Measurements from ENCODE around the gene PM20D1.
"Not testable (repeated sequence)": the region's sequence is repeated elsewhere in the genome, so short reads cannot be mapped to it uniquely, and the experiment has no call there.

PM20D1 gene, protein sequence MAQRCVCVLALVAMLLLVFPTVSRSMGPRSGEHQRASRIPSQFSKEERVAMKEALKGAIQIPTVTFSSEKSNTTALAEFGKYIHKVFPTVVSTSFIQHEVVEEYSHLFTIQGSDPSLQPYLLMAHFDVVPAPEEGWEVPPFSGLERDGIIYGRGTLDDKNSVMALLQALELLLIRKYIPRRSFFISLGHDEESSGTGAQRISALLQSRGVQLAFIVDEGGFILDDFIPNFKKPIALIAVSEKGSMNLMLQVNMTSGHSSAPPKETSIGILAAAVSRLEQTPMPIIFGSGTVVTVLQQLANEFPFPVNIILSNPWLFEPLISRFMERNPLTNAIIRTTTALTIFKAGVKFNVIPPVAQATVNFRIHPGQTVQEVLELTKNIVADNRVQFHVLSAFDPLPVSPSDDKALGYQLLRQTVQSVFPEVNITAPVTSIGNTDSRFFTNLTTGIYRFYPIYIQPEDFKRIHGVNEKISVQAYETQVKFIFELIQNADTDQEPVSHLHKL

DNA sequence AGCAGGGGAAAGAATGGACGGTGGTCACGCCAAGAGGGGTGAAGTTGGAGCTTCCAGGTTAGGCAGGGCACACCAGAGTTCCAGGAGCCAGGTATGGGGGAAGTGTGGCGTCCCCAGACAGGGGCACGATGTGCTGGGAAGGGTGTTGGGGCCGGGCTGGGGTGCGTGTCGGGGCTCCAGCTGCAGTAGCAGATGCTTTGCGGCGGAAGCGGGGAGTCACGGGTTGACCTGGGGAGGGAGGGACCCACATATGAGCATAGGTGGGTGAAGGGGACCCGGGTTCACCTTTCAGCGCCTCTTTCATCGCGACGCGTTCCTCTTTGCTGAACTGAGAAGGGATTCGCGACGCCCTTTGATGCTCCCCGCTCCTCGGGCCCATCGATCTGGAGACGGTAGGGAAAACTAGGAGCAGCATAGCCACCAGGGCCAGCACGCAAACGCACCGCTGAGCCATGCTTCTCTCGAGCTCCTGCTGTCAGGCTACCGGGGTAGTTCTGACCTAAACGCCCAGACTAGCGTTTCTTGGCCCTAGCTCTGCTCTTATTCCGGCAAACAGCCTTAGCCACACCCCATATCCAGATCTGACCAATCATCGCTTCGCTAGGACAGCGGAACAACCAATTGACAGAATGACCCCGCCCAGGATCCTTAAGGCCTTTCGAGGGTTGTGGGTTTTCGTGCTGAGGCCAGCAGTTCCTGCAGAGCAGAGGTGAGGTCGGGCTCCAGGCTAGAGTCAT, at the start of gene PM20D1:
Gene PM20D1 (minus strand): TSS at position 514 of the 737 bp plus-strand sequence. CDS start 60 bp downstream, at position 454.
- TF ChIP-seq, protein P1, sequence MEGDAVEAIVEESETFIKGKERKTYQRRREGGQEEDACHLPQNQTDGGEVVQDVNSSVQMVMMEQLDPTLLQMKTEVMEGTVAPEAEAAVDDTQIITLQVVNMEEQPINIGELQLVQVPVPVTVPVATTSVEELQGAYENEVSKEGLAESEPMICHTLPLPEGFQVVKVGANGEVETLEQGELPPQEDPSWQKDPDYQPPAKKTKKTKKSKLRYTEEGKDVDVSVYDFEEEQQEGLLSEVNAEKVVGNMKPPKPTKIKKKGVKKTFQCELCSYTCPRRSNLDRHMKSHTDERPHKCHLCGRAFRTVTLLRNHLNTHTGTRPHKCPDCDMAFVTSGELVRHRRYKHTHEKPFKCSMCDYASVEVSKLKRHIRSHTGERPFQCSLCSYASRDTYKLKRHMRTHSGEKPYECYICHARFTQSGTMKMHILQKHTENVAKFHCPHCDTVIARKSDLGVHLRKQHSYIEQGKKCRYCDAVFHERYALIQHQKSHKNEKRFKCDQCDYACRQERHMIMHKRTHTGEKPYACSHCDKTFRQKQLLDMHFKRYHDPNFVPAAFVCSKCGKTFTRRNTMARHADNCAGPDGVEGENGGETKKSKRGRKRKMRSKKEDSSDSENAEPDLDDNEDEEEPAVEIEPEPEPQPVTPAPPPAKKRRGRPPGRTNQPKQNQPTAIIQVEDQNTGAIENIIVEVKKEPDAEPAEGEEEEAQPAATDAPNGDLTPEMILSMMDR (IDR thresholded peaks at IDR 0.05; ENCODE audit: control insufficient read depth, extremely low read depth, insufficient read depth): no peak
- no peak for DNase-seq (ENCODE audit: low read depth)
- no peak within 1 kb of the TSS for H3K4me3 ChIP-seq (ENCODE audit: low read depth, low read length)

DNA sequence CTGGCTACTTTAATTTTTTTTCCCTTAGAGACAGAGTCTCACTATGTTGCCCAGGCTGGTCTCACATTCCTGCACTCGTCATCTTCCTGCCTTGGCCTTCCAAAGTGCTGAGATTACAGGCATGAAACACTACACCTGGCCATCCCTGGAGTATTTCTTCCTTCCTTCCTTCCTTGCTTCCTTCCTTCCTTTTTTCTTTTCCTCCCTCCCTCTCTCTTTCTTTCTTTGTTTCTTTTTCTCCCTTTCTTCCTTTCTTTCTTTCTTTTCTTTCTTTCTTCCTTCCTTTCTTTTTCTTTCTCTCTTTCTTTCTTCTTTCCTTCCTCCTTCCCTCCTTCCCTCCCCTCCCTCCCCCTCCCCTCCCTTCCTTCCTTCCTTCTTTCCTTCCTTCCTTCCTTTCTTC, 46.4 kb upstream of the PM20D1 start:
- no peak for DNase-seq (ENCODE audit: low read depth)
- no peak overlapping the region for H3K4me3 ChIP-seq (ENCODE audit: low read depth, low read length)
- TF ChIP-seq, protein P1 (IDR thresholded peaks at IDR 0.05; ENCODE audit: control insufficient read depth, extremely low read depth, insufficient read depth): no peak

DNA sequence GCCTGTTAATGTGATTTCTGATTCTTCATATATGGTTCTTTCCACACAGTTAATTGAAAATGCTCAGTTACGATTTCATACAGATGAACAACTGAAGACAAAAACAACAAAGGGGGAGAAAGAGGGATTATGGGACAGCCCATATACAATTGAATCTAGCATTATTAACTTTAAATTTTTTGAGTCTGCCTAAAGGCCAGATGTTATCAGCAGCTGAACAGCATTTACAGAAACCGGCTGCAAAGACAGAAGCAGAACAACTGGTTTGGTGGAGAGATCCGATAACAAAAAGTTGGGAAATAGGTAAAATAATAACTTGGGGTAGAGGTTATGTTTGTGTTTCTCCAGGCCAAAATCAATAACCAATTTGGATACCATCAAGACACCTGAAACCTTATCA, 44.2 kb upstream of the PM20D1 start:
- not testable (repeated sequence) for DNase-seq (ENCODE audit: low read depth)

DNA sequence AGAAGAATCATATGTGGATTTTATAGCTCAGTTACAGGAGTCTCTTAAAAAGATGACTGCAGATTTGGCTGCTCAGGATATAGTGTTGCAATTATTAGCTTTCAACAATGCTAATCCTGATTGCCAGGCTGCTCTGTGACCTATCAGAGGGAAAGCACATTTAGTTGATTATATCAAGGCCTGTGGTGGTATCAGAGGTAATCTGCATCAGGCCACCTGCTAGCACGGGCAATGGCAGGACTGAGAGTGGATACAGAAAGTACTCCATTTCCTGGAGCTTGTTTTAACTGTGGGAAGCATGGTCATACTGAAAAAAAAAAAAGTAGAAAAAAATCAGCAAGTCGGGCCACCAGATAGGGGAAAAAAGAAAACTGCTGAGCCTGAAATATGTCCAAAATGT, 42.2 kb upstream of the PM20D1 start:
- not testable (repeated sequence) for H3K4me3 ChIP-seq (ENCODE audit: low read depth, low read length); DNase-seq (ENCODE audit: low read depth)

More for the DNA sequence above, 44.2 kb upstream of the PM20D1 start:
- H3K4me3 ChIP-seq (ENCODE audit: low read depth, low read length): not testable (repeated sequence)

DNA sequence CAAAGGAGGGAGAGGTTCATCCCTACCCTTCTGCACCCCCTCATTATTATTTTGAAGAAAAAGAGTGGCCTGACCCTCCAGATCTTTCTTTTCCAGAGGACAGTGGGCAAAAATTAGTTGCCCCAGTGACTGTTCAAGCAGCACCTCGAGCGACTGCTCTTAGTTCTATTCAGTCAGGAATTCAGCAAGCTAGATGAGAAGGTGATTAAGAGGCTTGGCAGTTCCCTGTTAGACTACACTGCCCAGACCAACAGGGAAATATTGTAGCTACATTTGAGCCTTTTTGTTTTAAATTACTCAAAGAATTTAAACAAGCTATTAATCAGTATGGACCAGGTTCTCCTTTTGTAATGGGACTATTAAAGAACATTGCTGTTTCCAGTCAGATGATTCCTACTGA, 41.5 kb upstream of the PM20D1 start:
- DNase-seq (ENCODE audit: low read depth); H3K4me3 ChIP-seq (ENCODE audit: low read depth, low read length): not testable (repeated sequence)

DNA sequence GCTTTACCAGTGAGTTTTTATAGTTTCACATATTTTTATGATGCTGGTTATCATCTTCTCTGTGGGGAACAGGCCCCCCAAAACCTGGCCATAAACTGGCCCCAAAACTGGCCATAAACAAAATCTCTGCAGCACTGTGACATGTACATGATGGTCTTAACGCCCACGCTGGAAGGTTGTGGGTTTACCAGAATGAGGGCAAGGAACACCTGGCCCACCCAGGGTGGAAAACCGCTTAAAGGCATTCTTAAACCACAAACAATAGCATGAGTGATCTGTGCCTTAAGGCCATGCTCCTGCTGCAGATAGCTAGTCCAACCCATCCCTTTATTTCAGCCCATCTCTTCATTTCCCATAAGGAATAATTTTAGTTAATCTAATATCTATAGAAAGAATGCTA, 40.7 kb upstream of the PM20D1 start:
- DNase-seq (ENCODE audit: low read depth); H3K4me3 ChIP-seq (ENCODE audit: low read depth, low read length): not testable (repeated sequence)

DNA sequence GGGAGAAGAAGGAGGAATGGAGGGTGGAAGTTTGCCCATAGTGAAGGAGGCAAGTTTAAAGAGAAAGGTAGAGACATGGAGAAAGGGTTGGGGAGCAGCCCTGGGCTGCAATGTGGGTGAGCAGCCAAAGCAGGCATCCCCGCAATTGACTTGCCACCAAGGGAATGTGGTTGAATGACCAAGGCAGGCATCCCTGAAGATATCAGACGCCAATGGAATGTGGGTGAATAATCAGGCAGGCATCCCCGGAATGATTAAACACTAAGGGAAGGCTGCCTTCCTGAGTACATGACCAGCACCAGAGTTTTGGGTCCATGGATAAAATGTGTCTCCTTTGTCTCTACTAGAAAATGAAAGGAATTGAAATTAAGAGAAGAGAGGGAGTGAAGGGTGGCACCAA, 39.8 kb upstream of the PM20D1 start:
- not testable (repeated sequence) for DNase-seq (ENCODE audit: low read depth); H3K4me3 ChIP-seq (ENCODE audit: low read depth, low read length)

DNA sequence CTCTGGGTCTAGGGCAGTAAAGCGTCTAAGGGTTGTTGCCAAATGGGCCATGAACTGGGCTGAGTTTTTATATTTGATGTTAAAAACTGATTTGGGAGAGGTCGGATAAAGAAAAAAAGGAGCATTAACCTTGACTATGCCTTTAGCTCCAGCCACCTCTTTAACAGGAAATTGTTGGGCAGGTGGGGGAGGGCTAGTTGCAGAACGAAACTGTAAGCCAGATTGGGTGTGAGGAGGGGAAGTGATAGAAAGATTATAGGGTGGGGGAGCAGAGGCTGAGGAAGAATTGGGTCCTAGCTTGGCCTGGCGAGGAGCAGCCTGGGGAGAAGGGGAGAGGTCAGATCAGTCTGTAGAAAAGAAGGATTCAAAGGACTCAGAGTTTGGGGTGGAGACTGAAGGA, 39.1 kb upstream of the PM20D1 start:
- not testable (repeated sequence) for DNase-seq (ENCODE audit: low read depth); H3K4me3 ChIP-seq (ENCODE audit: low read depth, low read length)

DNA sequence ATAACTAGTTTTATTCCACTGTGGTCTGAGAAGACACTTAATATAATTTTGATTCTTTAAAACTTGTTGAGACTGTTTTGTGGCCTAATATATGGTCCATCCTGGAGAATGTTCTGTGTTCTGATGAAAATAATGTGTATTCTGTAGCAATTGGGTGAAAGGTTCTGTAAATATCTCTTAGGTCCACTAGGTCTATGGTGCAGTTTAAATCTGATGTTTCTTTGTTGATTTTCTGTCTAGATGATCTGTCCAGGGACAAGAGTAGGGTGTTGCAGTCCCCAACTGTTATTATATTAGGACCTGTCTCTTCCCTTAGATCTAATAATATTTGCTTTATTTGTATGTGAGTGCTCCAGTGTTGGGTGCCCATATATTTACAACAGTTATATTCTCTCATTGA, 33.9 kb upstream of the PM20D1 start:
- TF ChIP-seq, protein P1 (IDR thresholded peaks at IDR 0.05; ENCODE audit: control insufficient read depth, extremely low read depth, insufficient read depth): no peak
- DNase-seq (ENCODE audit: low read depth): no peak

DNA sequence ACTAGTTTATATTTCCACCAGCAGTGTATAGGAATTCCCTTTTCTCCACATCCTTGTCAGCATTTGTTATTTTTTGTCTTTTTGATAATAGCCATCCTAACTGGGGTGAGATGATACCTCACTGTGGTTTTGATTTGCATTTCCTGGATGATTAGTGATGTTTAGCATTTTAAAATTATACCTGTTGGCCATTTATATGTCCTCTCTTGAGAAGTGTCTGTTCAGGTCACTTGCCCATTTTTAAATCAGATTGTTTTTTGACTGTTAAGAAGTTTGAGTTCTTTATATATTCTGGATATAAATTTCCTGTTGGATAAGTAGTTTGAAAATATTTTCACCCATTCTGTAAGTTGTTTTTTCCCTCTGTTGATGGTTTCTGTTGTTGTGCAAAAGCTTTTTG, 31.0 kb upstream of the PM20D1 start:
- no peak overlapping the region for H3K4me3 ChIP-seq (ENCODE audit: low read depth, low read length)
- TF ChIP-seq, protein P1 (IDR thresholded peaks at IDR 0.05; ENCODE audit: control insufficient read depth, extremely low read depth, insufficient read depth): no peak
- no peak for DNase-seq (ENCODE audit: low read depth)

More for the DNA sequence above, 33.9 kb upstream of the PM20D1 start:
- no peak overlapping the region for H3K4me3 ChIP-seq (ENCODE audit: low read depth, low read length)

Data from LNCaP clone FGC (cell line).